ENCODE data around the gene STN1.

The STN1 gene

GRCh38 chr10:103929381-103929921, 11.5 kb upstream of the STN1 start:
- no peak for DNase-seq (ENCODE audit: low read depth, low spot score)

DNA sequence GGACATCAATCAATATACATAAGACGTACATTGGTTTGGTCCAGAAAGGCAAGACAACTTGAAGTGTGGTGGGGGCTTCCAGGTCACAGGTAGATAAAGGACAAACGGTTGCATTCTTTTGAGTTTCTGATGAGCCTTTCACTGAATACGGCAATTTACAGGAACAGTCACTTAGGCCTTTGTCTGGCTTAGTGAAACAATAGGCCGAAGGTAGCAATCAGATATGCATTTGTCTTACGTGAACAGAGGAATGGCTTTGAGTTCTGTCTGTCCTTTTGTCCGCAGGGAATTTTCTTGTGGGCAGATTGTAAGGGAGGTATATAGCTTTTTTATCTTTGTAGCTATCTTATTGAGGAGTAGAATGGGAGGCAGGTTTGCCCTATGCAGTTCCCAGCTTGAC, 10.8 kb upstream of the STN1 start:
- no peak for DNase-seq (ENCODE audit: low read depth, low spot score)

- DNase-seq (ENCODE audit: low read depth, low spot score): no peak
Observed at GRCh38 chr10:103926722-103927319, 8.8 kb upstream of the STN1 start.

DNA sequence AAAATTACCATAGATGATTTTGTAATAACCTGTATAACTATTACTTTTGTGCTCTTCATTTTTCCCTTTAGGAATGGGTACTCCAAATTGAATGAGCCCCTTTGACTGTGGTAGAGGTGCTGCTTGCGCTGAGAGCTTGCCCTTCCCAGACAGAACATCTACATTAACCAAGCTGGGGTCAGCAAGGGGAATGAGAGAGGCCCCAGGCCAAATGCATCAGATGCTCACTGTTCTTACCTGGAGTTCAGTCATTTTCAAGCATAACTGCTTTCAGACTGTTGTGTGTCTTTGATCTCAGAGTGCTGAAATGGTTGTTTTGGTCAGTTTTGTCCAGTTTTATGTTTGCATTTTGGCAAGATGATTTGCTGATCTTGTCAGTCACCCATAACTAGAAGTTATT, 7.6 kb upstream of the STN1 start:
- DNase-seq (ENCODE audit: low read depth, low spot score): no peak

- no peak for DNase-seq (ENCODE audit: low read depth, low spot score)
Observed at GRCh38 chr10:103923502-103923901, 5.5 kb upstream of the STN1 start.

DNA sequence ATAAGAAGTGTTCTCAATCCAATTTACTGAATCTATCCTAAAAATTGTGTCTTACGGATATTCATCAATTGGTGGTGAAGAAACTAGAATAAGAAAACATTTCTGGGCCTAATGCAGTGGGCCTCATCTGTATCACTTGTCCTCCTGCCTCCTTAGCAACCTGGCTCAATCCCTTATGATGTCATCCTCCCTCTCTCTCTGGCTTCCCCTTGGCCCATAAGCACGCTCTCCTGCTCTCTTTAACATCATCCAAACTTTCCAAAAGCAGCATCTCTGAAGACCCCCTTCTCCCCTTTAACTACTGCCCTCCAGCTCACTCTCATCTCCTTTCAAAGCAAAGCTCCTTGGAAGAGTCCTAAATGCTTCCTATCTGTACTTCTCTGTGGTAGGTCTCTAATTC, 4.7 kb upstream of the STN1 start:
- DNase-seq (ENCODE audit: low read depth, low spot score): no peak

DNA sequence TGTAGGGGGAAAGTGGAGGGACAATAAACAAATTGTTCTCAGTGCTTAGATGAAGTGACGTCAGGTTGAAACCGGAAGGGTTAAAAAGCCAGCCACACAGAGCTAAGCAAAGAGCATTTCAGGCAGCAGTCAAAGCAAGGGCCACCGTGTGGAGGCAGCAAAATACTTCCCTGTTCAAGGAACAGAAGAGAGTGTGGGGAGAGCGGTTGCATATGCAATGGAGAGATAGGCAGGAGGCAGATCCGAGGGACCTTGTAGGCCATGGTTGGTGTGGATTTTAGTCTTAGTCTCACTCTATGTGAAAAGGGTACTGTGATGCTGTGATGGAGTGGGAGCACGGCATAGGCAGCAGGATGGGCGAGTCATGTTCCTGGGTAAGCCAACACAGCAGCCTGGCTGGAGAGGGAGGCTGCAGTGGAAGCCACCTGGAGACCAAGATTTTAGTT, 3.8 kb upstream of the STN1 start:
- DNase-seq (ENCODE audit: low read depth, low spot score): no peak

DNA sequence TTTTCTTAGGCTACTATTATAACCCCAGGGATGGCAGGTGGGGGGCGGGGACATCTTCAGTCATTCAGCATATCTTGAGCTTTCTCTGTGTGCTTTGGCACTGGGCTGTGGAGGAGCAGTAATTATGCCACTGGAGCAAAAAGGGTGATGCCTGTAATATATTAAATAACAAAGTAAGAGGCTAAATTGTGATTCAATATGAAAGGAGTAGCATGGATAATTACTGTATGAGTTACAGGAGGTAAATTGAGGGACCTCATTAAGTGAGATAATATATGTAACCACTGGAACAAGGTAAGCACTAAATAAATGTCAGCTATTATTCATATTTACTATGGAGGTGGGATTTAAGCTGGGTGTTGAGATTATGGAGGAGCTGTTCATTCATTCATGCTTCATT, 3.3 kb upstream of the STN1 start:
- DNase-seq (ENCODE audit: low read depth, low spot score): no peak

GRCh38 chr10:103919648-103920025, 1.7 kb upstream of the STN1 start:
- no peak for DNase-seq (ENCODE audit: low read depth, low spot score)

- no peak for DNase-seq (ENCODE audit: low read depth, low spot score)
Observed at GRCh38 chr10:103917302-103918052, 507 bp downstream of the STN1 start.

DNA sequence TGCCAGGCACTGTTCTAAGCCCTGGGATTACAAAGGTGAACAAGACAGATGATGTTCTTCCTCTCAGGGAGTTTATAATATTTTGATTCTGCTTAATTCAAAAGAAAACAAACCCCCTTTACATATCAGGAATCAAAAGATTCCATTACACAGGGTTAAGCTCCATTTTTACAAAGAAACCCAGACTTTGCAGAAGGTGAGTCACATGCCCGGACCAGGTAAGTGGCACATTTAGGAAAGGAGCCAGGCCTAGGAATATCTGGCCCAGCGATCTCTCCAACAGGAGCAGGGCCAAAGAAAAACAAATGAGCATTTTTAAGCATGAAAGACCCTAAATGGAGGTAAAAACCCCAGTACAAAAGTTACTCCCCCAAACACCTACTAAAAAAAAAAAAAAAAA, 1.1 kb downstream of the STN1 start:
- no peak for DNase-seq (ENCODE audit: low read depth, low spot score)

GRCh38 chr10:103916254-103916653, 1.7 kb downstream of the STN1 start:
- DNase-seq (ENCODE audit: low read depth, low spot score): no peak

DNA sequence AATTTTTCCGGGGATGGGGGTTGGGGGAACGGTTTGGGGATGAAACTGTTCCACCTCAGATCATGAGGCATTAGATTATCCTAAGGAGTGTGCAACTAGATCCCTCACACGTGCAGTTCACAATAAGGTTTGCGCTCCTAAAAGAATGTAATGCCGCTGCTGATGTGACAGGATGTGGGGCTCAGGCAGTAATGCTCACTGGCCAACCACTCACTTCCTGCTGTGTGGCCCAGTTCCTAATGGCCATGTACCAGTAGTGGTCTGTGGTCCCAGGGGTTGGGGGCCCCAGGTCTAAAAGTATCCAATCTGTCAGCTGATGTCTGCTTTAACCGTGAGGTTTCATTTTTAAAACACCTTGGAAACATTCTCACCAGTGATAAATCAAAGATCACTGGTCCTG, 2.2 kb downstream of the STN1 start:
- no peak for DNase-seq (ENCODE audit: low read depth, low spot score)

DNA sequence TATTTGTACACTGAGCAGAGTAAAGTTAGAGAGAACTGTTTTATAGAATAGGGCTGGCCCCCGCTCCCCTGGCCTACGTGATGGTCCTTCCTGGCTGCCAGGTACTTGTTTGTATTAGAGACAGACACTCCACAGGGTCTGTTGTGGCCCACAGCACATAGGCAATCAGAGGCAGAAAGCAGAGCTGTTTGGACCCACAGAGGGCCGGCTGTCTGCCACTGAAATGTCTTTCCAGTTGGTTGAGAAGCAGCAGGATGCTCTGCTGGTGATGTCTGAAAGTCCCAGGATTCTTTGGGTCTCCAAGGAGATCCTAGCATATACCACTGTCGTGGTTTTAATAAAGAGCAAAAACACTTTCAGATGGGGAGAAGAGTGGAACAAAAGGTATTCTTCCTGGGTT, 5.2 kb downstream of the STN1 start:
- DNase-seq (ENCODE audit: low read depth, low spot score): no peak

- no peak for DNase-seq (ENCODE audit: low read depth, low spot score)
Observed at GRCh38 chr10:103911021-103911459, 6.9 kb downstream of the STN1 start.

DNA sequence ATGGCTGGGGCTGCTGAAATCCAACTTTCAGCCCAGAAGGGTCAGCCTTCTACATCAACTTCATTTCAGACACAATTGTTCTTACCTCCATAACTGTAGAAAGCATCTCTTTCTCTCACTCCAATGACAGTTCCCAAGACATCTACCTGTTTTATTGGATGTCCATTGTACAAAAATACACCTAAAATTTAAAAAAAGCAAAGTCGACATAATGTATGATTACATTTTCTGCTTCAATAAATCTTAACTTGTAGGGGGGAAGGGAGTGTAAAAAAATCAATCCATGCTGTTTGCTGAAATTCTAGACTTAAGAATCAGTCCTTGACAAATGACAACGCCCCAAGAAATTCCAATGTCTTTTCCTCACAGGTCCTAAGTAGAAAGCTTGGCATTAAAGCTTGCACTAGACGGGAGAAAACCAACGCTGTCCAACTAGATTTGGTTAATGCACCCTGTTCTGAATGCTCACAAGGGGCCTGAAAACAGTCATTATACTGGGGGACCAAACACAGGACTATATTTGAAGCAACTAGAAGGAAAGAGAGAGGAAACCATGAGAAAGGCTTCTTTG, 7.5 kb downstream of the STN1 start:
- DNase-seq (ENCODE audit: low read depth, low spot score): no peak

DNA sequence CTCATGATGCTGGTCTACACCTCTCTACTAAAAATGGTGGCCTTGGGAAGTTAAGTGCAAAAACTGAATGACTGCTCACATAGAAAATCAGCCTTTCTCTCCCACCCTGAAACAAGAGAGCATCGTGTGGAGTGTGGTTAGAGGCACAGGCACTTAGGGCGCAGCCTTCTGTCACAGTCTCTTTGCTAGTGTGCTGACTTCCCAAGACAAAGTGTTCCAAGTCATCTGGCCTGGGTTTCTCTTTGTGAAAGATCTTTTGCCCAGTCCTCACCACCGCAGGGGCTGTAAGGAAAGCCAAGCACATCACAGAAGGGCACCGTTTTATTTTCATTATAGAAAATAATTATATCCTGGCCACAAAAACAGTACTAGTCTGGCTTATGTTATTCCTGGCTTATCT, 12.5 kb downstream of the STN1 start:
- no peak for DNase-seq (ENCODE audit: low read depth, low spot score)

- no peak for DNase-seq (ENCODE audit: low read depth, low spot score)
Observed at GRCh38 chr10:103901299-103901698, 16.7 kb downstream of the STN1 start.

DNA sequence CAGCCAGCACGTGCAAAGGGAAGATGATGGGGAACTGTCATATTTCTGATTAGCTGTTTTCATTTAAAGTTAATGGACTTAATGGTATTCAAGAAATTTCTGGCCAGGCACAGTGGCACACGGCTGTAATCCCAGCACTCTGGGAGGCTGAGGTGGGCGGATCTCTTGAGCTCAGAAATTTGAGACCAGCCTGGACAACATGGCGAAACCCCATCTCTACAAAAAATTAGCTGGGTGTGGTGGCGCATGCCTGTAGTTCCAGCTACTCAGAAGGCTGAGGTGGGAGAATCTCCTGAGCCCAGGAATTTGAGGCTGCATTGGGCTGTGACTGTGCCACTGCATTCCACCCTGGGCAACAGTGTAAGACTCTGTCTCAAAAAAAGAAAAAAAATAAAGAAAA, 18.7 kb downstream of the STN1 start:
- no peak for DNase-seq (ENCODE audit: low read depth, low spot score)

DNA sequence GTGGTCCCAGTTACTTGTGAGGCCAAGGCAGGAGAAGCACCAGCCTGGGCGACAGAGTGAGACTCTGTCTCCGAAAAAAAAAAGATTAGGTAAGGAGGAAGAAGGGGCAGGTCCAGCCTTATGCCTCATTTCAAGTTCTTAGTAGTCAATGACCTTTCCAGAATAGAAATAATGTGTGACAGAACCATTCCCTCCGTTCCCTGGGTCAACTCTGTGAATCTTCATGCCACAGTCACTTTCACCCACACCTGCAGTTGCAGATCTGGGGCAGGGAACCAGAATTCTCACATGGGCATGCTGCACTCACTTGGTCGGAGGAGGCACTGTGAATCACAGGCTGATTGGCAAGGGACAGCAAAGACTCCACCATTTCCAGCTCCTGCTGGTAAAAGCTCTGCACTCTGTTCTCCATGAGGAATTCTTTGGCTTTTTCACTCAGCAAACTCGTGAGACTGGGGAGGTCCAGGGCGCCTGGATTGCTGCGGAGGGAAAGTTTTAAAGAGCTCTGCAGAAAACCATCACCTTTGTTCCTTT, 20.7 kb downstream of the STN1 start:
- no peak for DNase-seq (ENCODE audit: low read depth, low spot score)

DNA sequence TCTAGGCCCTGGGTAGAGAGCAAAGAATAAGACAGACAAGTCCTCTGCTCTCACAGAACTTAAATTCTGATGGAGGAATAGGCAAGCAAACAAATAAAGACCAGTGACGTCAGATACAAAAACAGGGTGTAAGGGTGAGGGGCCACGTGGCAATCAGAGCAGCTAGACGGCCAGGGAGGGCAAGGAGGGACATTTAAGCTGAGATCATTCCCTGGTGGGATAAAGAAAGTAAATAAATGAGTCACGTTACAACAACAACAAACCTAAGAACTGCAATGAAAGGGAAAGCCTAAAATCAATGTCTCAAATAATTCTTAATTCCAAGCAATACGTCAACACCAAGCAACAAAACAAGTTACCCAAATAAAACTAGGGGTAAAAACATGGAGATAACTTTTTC, 21.8 kb downstream of the STN1 start:
- DNase-seq (ENCODE audit: low read depth, low spot score): no peak

DNA sequence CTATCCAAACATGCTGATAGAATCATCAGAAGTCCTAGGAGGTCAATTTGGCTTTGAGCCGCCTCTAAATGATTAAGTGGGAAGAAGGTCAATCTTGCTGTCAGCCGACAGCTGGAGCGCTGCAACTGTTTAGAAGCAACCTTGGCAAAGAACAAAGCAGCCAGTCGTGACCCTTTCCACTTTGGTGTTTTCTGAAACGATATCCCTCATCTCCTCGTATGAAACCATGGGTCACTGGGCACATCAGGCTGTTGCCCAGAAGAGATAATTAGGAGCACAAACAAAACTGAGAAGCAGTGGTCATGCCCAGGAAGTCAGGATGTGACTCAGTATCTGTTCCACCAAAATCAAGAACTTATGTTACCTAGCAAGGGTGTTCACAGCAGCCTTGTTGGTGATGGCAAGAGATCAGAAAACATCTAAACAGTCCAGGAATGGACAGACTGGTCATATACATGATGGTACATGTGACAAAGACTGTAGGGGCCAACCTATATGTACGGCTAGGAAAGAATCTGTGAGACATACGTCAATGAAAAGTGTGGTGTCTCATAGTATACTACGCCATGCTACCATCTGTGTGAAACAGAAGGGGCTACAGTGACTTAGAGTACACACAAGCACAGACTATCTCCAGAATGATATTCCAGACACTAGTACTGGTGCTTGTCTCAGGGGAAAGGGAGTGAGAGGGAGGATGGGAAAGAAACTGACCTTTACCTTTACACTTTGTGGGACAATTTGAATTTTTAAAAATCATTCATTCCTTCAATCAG, 22.4 kb downstream of the STN1 start:
- DNase-seq (ENCODE audit: low read depth, low spot score): no peak
